GM19099 (cell line): ENCODE results near the gene GNL1.

Experiments used
- POLR2A ChIP-seq: IDR thresholded peaks from 3 replicates; pipeline ENCODE4 v1.6.1; 2011; ENCODE audit warnings: low read depth; ENCODE audit not compliant: insufficient read length; ENCODE audit errors: extremely low read depth

Gene GNL1

GRCh38 chr6:30556066-30556905, at the start of gene GNL1:
TSS of gene GNL1 (minus strand) at chr6:30556489. CDS start at chr6:30556203, 286 bp downstream.
- TF ChIP-seq POLR2A: peak; percentile 52

- TF ChIP-seq POLR2A: no peak
Observed at GRCh38 chr6:30603961-30604360, 47.7 kb upstream of the GNL1 start.

GRCh38 chr6:30601815-30602641, 45.7 kb upstream of the GNL1 start:
- TF ChIP-seq POLR2A: no peak

GRCh38 chr6:30601436-30601814, 45.1 kb upstream of the GNL1 start:
- TF ChIP-seq POLR2A: no peak

GRCh38 chr6:30600451-30600961, 44.2 kb upstream of the GNL1 start:
- TF ChIP-seq POLR2A: peak; percentile 20

- no peak for TF ChIP-seq POLR2A
Observed at GRCh38 chr6:30599625-30600324, 43.5 kb upstream of the GNL1 start.

GRCh38 chr6:30598912-30599624, 42.8 kb upstream of the GNL1 start:
- no peak for TF ChIP-seq POLR2A

- peak; percentile 30 for TF ChIP-seq POLR2A
Observed at GRCh38 chr6:30597315-30598144, 41.2 kb upstream of the GNL1 start.

- TF ChIP-seq POLR2A: no peak
Observed at GRCh38 chr6:30592287-30592686, 36.0 kb upstream of the GNL1 start.

- no peak for TF ChIP-seq POLR2A
Observed at GRCh38 chr6:30591008-30591407, 34.7 kb upstream of the GNL1 start.

GRCh38 chr6:30590509-30590908, 34.2 kb upstream of the GNL1 start:
- no peak for TF ChIP-seq POLR2A

- TF ChIP-seq POLR2A: no peak
Observed at GRCh38 chr6:30589754-30590358, 33.6 kb upstream of the GNL1 start.

- TF ChIP-seq POLR2A: no peak
Observed at GRCh38 chr6:30583921-30584320, 27.6 kb upstream of the GNL1 start.
